ENCODE measurements around the gene ULK4.

The ULK4 gene

DNA sequence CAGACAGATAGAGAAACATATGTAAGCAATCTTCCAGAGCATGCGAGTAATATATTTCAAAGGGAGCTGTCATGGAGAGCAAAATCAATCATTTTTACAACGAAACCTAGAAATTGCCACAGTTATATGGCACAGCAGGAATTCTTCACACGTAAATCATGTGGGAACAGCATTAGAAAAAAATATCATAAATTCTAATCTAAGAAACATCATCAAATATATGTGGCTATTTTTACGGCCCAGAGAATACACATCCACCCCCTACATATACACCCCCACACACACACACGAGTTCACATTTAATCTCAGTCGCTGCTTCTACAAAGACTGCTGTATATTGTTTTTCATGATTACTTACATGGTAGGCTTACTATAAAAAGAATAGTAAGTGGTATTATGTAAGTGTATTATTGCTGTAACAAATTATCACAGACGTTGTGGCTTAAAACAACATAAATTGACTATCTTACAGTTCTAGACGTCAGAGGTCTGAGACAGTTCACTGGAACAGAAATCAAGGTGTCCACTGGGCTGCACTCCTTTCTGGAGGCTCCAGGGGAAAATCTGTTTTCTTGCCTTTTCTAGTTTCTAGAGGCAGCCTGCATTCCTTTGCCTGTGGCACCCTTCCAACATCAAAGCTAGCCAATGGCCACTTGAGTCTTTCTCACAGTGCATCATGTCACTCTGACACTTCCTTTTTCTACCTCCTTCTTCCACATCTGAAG, 363.3 kb downstream of the ULK4 start:
- Histone ChIP-seq H3K27ac (no peak overlapping the region), H3K4me3 (ENCODE audit: low read depth in 1 of 2, low read length in 1 of 2) (no peak overlapping the region), H3K27me3 (no peaks in the 10 kb centered on the region), H3K36me3 (no peaks in the 10 kb centered on the region), H3K4me1 (ENCODE audit: control insufficient read depth in 1 of 2, insufficient read depth in 1 of 2, low read depth in 1 of 2, low read length in 1 of 2) (no peaks in the 10 kb centered on the region), H3K9me3 (no peaks in the 10 kb centered on the region)
- TF ChIP-seq, protein P1, sequence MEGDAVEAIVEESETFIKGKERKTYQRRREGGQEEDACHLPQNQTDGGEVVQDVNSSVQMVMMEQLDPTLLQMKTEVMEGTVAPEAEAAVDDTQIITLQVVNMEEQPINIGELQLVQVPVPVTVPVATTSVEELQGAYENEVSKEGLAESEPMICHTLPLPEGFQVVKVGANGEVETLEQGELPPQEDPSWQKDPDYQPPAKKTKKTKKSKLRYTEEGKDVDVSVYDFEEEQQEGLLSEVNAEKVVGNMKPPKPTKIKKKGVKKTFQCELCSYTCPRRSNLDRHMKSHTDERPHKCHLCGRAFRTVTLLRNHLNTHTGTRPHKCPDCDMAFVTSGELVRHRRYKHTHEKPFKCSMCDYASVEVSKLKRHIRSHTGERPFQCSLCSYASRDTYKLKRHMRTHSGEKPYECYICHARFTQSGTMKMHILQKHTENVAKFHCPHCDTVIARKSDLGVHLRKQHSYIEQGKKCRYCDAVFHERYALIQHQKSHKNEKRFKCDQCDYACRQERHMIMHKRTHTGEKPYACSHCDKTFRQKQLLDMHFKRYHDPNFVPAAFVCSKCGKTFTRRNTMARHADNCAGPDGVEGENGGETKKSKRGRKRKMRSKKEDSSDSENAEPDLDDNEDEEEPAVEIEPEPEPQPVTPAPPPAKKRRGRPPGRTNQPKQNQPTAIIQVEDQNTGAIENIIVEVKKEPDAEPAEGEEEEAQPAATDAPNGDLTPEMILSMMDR (IDR thresholded peaks at IDR 0.05), result no peak

DNA sequence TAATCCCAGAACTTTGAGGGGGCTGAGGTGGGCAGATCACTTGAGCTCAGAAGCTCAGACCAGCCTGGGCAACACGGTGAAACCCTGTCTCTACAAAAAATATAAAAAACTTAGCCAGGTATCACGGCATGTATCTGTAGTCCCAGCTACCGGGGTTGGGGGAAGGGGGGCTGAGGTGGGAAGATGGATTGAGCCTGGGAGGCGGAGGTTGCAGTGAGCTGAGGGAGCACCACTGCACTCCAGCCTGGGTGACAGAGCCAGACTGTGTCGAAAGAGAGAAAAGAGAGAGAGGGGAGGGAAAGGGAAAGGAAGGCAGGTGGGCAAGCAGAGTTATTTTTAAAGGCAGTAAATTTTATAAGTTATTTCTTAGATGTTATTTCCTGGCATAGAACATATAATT, 368.1 kb downstream of the ULK4 start:
- TF ChIP-seq, protein P1 (IDR thresholded peaks at IDR 0.05), result no peak
- Histone ChIP-seq H3K27me3 (no peaks in the 10 kb centered on the region), H3K9me3 (no peaks in the 10 kb centered on the region), H3K27ac (no peak overlapping the region), H3K36me3 (no peaks in the 10 kb centered on the region), H3K4me3 (ENCODE audit: low read depth in 1 of 2, low read length in 1 of 2) (no peak overlapping the region), H3K4me1 (ENCODE audit: control insufficient read depth in 1 of 2, insufficient read depth in 1 of 2, low read depth in 1 of 2, low read length in 1 of 2) (no peaks in the 10 kb centered on the region)

DNA sequence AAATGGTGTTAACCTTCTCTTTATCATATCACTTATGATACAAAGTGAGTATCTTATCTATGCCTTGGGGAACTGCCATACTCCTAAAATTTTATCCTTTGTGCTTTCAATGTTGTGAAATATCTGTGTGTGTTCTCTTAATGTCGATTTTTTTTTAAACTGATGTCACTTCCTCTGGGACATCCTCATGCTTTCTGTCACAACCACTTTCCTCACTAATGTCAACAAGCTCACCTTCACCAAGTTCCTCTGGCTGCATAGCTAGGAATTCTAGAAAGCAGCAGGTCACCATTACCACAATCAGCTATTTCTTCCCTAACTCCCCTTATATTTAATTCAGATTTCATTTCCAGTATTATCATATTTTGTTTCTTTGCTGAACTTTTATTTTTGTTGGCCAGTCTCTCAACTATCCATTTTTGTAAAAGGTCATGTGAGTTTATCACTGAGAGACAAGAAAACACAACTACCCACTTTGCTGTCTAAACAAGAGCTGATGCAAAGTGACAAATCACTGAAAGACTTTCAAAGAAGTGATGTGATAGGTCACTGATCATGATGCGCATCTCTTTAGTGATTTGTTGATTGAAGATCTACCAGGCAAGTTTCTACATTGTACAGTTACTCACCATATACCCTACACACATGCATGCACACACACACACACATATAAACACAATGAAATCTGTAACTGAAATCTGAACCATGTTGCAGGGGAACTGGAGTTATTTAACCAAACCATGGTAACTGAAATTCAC, 369.0 kb downstream of the ULK4 start:
- Histone ChIP-seq H3K27me3 (no peaks in the 10 kb centered on the region), H3K4me1 (ENCODE audit: control insufficient read depth in 1 of 2, insufficient read depth in 1 of 2, low read depth in 1 of 2, low read length in 1 of 2) (no peaks in the 10 kb centered on the region), H3K27ac (no peak overlapping the region), H3K4me3 (ENCODE audit: low read depth in 1 of 2, low read length in 1 of 2) (no peak overlapping the region), H3K9me3 (no peaks in the 10 kb centered on the region), H3K36me3 (no peaks in the 10 kb centered on the region)
- TF ChIP-seq, protein P1 (IDR thresholded peaks at IDR 0.05), result no peak

DNA sequence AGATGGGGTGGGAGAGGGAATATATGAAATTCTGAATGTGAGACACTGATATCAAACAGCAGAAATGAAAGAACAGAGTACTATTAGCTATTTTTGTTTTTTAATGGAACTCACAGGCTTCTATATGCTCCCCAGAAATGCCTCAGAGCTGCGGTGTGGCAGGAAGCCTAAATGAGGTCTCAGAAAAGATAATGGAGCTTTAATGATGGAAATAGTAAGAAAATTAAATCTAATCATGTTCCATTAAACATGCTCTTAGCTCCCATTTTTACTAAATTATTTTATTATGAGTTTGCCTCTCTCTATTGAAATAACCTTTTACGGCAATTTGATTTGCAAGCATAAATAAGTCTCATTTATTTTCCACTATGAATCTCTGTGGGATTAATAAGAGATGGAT, 378.9 kb downstream of the ULK4 start:
- TF ChIP-seq, protein P1 (IDR thresholded peaks at IDR 0.05), result no peak
- no peaks in the 10 kb centered on the region for H3K27me3 ChIP-seq
- H3K36me3 ChIP-seq, result no peaks in the 10 kb centered on the region
- H3K4me1 ChIP-seq (ENCODE audit: control insufficient read depth in 1 of 2, insufficient read depth in 1 of 2, low read depth in 1 of 2, low read length in 1 of 2), result no peaks in the 10 kb centered on the region
- no peak overlapping the region for H3K27ac ChIP-seq
- no peaks in the 10 kb centered on the region for H3K9me3 ChIP-seq
- no peak overlapping the region for H3K4me3 ChIP-seq (ENCODE audit: low read depth in 1 of 2, low read length in 1 of 2)

DNA sequence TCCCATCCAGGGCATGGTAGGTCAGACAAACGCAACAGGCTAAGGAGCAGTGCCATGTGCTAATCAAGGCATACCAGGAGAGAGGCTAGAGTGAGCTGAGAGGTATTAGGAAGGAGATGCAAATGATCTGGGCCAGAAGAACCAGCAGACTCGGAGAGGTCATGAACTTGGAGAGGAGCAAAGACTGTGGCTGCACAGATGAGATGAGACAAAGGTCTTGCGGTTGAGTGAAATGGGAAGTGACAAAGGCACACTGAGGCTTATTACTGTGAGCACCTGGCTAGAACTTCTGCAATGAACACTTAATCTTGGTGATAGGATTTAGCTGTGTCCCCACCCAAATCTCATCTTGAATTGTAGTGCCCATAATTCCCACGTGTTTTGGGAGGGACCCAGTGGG, 380.2 kb downstream of the ULK4 start:
- Histone ChIP-seq H3K4me3 (ENCODE audit: low read depth in 1 of 2, low read length in 1 of 2) (no peak overlapping the region), H3K9me3 (no peaks in the 10 kb centered on the region), H3K4me1 (ENCODE audit: control insufficient read depth in 1 of 2, insufficient read depth in 1 of 2, low read depth in 1 of 2, low read length in 1 of 2) (no peaks in the 10 kb centered on the region), H3K27ac (no peak overlapping the region), H3K27me3 (no peaks in the 10 kb centered on the region), H3K36me3 (no peaks in the 10 kb centered on the region)
- TF ChIP-seq, protein P1 (IDR thresholded peaks at IDR 0.05), result no peak

Measured in neutrophil (primary cell).